Stimulated activated naive CD8-positive, alpha-beta T cell treated with anti-CD3 and anti-CD28 coated beads, Interleukin-15, Interleukin-2, amounts not matched to agents 100 U/mL and 50 U/mL, for 24 hours (primary cell): ENCODE results near the gene RFFL.

Experiments used
- ATAC-seq: fragments of 150-1000 bp; cut with Tn5 transposase; one replicate; pipeline ENCODE4 v1.10.0; 2021
- DNase-seq: peaks from one replicate; pipeline ENCODE4 v3.0.0; 2021

Gene RFFL

DNA sequence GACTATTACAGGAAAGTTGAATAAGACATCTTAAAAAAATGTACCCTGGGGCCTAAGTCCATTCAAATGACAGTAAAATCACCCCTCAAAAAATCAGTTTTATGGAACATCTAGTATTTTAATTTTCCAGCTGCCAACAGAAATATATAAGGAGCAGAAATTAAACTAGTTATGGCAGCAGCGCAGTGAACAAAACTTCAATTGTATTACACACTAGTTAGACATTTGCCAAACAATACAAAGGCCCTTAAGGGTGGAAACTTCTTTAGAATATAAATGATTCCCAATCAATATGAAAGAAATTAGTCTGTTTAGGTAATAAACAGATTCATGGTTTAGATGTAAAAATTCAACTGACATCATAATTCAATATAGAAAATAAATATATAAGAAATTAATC, 18.1 kb upstream of the RFFL start:
- no peak for ATAC-seq
- DNase-seq, result no peak

- peak; percentile 30 for ATAC-seq
- no peak for DNase-seq
Observed at GRCh38 chr17:35080536-35080935, 17.0 kb upstream of the RFFL start.

DNA sequence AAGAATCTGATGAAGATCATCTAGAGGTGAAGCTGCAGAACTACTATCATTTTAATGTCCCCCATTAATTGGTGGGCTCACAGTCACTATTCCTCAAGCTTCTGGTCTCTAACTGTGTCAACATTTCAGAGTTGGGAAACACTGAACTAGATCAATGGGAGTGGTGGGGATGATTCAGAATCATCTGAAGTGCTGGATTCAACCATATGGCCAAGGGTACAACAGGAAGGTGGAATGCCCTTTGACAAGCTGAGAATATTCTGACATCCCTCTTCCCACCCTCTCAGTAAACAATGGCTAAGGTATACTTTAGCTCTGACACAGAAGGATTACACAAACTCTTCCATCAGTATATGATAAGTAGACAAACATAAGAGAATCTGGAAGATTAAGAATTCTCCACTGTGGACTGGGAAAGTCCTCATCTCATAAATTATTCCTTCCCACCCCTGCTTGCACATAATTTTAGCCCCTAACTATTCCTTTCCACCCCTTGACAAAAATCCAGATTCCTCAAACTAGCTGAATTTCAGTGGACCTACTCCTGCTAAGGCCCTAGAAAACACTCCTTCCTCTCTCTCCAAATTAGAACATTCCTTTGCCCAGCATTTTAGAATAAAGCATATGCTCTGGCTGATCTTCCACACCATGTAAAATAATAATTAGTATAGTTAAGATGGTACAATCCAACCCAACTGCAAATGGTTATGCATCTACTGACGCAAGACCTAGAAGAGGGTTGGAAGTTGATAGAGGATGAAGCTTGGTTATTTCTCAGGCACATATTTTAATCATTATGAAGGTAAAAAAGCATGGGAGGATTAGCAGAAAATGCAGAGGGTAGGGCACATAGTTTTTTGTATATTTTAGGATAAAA, 16.3 kb upstream of the RFFL start:
- ATAC-seq, result no peak
- no peak for DNase-seq

DNA sequence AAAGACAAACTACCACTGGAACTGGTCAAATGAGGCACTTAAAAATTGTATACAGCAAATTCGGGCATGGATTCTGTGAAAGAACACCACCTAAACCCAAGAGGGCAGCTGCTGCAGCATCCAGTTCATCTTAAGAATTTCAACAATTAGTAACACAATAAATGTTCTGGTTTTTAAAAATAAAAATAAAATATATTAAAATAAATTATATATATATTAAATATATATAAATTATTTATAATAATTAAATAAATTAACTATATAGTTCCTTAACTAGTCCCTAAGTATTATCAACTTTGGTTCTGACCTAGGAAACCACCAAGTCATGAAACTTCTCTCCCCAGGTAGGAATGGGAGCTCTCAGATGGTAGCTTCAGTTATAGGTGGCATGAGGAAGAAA, 13.4 kb upstream of the RFFL start:
- DNase-seq (no peak), ATAC-seq (no peak)

DNA sequence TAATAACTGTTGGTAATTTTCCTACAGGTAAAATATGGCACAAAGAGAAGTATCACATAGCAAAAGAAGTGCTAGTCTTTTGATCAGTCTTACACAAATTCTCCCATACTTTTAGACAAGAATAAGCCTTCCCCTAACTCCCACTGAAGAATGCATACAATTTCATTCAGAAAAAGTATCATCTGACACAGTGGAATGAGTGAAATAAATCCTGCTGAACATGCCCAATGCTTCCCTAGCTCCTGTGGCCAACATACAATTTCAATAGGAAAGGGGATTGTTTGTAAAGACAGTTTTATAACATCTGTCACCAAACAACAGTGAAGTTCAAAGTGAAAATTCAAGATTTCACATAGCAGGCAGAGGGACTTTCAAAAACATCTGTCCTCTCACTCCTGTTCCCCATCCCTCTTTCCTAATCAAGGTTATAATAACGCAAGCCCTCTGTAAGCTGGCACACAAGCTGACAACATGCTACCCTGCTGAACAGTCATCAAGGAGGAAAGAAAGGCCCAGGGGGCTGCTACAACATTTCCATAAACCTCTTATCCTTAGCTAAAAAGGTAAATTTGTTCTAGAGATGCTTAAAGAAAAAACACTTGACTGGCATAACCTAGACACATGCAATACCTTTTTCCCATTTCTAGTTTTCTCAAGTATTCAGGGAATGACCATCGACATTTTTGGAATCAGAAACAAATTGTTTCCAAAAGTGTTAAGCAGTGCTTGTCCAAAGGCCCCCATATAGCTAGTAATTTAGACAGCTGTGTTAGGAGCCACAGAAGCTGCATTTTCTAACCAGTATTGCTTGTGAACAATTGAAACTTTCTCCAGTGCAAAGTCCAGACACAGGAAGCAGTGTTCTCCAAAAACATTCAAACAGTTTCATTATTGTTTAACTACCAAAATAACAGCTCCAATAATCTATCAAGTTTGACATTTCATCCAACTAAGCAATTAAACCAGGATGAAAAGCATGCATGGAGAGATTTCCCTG, 11.5 kb upstream of the RFFL start:
- ATAC-seq, result no peak
- DNase-seq, result no peak

GRCh38 chr17:35073991-35074627, 10.6 kb upstream of the RFFL start:
- peak; percentile 66 for ATAC-seq

DNA sequence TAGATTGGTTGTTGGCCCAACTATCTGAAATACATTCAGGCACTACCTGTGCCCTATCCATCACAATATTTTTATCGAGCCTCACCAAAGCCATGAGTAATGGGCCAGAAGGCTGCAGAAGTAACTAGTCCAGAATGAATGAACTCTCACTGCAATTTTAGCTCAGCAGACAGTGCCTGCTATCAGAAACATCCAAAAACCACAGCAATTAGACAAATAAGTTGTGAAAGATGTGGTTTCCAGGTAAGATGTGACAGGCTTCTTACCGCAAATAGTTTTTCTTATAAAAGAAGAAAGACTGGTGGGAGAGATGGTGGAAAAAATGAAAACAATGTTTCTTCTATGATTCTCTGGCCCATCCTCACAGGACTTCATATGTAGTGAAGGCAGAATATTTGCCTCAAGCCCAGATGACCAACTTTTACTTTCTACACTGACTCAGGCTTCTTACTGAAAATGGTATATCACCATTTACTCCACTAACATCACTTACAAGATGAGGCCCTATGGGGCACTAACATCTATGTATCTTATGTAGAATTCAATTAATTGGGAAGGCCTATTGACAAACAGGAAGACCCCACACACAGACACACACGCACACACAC, 9.8 kb upstream of the RFFL start:
- ATAC-seq (peak; percentile 73), DNase-seq (no peak)

More at GRCh38 chr17:35073991-35074627, 10.6 kb upstream of the RFFL start:
- DNase-seq, result no peak

DNA sequence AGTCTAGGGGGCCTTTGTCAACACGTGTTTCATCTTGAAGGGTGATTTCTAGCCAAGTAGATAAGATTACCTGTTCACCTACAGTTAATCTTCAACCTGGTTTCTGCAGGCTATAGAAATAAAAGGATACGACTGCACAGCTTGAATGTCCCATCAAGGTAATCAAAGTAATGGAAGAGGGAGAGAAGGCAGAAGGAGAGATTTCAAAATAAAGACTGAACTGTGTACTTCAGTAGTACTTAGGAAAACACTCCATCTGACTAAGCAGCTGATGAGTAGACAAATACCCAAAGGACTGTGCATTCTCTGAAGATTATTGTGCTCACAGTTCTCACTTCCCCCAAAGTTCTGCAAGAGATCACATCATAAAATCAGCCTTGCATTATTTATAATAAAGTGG, 5.8 kb upstream of the RFFL start:
- no peak for ATAC-seq
- no peak for DNase-seq

DNA sequence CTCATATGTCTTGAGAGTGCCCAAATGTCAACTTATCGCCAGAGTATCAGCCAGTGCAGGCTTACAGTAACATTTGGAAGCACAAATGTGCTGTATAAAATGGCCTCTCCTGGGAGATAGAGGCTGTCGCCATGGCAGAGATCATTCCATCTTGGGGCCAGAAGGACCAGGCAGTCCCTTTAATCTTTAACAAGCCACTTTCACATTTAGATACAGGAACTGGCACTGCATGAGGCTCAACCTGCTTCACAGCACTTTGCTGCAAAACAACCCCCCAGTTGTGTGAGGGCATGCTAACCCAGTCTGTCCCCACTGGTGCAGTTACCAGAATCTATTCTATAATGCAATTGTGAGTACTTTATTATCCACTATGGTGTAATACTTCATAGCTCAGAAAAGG, 4.7 kb upstream of the RFFL start:
- ATAC-seq (no peak), DNase-seq (no peak)

DNA sequence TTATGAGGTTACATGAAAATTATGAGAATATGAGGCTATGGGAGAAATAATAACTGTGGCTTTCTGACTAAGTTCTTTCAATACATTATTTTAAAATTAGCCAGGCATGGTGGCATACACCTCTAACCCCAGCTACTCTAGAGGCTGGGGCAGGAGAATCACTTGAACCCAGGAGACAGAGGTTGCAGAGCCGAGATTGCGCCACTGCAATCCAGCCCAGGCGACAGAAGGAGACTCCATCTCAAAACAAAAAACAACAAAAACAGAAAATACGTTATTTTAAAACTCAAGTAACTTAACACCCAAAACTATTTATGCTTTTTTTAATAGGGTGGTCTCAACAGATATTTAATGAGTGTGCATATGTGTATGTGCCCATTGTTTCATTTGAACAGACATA, 2.4 kb upstream of the RFFL start:
- ATAC-seq (no peak), DNase-seq (no peak)

- DNase-seq, result no peak
- no peak for ATAC-seq
Observed at GRCh38 chr17:35064516-35065215, 1.2 kb upstream of the RFFL start.

DNA sequence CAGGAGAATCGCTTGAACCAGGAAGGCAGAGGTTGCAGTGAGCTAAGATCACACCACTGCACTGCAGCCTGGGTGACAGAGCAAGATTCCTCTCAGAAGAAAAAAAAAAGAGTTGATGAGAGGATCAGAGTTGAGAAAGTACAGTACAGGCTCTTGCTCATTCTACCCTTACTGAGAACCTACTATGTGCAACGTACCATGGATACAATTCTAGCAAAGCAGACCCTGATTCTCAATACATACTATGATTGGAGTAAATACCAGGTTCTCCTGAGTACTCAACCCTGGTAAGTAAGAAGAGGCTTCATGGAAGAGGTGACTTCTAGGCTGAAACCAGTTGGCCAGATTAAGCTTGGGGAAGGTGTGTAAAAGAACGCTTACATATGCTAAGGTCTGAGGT, 1.2 kb downstream of the RFFL start:
- ATAC-seq (no peak), DNase-seq (no peak)

DNA sequence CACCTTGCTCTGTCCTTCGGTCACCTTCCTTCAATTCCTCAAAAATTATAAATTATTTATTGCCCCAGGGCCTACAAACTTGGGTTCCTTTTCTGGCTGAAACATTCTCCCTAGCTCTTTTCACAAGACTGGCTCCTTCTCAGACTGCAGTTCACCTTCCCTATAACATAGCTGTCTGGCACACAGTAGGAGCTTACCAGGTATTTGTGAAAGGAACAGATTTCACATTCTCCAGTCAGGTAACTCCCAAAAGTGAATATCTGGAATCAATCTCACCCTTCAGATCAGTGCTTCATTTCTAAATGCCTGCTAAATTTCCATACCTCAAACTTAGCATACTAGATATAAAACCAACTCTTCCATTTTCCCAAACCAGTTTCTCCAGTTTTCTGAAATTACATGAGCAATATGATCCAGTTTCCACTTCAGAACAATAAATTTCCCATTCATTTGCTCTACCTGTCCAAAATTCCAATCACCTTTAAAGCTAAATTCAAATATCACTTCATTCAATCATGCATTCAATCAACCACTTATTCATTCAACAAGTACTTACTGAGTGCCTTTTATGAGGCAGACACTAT, 6.1 kb downstream of the RFFL start:
- no peak for ATAC-seq
- DNase-seq, result no peak

DNA sequence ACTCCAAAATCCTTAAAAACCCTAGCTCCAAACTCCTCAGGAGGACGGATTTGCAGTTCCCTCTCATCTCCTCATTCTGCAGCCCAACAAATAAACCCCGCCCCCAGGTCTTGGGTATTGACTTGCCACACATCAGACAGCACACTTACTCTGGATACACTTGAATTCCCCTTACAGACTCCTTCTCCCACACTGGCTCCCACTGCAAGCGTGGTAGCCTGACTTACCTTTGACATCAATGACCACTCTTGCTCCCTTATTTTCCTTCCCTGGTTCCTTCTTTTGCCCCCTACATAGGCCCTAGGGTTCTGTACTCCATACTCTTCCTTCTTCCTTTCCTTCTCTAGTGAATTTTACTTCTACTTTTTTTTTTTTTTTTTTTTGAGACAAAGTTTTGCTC, 7.5 kb downstream of the RFFL start:
- DNase-seq, result no peak
- no peak for ATAC-seq

DNA sequence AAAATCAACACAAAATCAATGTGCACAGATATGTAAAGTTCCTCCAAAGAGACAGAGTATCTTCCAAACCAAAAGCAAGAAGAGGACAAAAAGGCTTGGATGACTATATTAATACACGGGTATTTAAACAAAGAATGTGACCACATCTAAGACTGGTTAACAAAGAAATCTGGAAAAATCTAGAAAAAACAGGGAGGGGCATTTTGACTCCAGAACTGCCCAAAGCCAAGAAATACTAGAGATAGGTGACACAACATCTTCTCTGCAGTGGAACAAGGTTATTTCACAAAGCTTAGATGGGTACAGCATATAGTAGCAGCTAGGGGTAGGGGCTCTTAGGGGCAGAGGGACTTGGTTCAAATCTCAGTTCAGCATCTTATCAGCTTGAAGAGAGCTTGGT, 10.3 kb downstream of the RFFL start:
- ATAC-seq (no peak), DNase-seq (no peak)

GRCh38 chr17:35052780-35053179, 10.7 kb downstream of the RFFL start:
- no peak for ATAC-seq
- no peak for DNase-seq

- ATAC-seq (peak; percentile 49), DNase-seq (no peak)
Observed at GRCh38 chr17:35052241-35052610, 11.3 kb downstream of the RFFL start.

GRCh38 chr17:35051579-35052240, 11.8 kb downstream of the RFFL start:
- no peak for DNase-seq

DNA sequence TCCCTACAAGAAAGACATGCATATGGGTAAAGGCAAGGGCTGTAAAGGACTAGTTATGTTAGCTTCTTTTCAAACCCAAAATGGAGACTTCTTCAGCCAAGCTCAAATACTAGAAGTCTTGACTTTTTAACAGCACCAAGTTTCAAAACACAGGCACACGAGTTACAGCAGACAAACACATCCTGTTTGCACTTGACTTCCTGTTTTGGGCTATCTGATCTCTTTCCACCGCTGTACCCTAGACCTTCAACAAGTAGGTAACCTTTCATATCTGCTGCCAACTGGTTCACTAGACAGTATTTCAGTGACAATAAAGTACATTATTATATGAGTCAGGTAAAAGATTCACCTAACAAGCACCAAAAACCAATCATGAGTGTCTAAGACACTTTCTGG, 12.3 kb downstream of the RFFL start:
- DNase-seq, result no peak
- peak; percentile 35 for ATAC-seq

More at GRCh38 chr17:35051579-35052240, 11.8 kb downstream of the RFFL start:
- peak; percentile 40 for ATAC-seq

GRCh38 chr17:35050170-35050569, 13.3 kb downstream of the RFFL start:
- DNase-seq (no peak), ATAC-seq (no peak)
